GM19438 (cell line): ENCODE data around the gene LRRC27.
A peak's percentile ranks its signal among the peaks of the same experiment; 100 is the strongest.
"Not testable (repeated sequence)": the region's sequence is repeated elsewhere in the genome, so short reads cannot be mapped to it uniquely, and the experiment has no call there.

ENCODE experiments used
- ATAC-seq: cut with Tn5 transposase; IDR thresholded peaks from one replicate; pipeline ENCODE4 v1.9.1; 2021; ENCODE audit warnings: low read depth; ENCODE audit not compliant: unreplicated experiment

The LRRC27 gene

GRCh38 chr10:132331601-132332432, at the start of gene LRRC27:
TSS of gene LRRC27 (plus strand) at chr10:132332193. CDS start at chr10:132333525, 1,332 bp downstream.
- peak; percentile 76 for ATAC-seq

GRCh38 chr10:132282667-132283603, 49.1 kb upstream of the LRRC27 start:
- ATAC-seq = no peak

GRCh38 chr10:132283604-132284382, 48.2 kb upstream of the LRRC27 start:
- no peak for ATAC-seq

GRCh38 chr10:132289439-132289838, 42.6 kb upstream of the LRRC27 start:
- ATAC-seq = no peak

GRCh38 chr10:132290631-132291030, 41.4 kb upstream of the LRRC27 start:
- ATAC-seq = no peak

- ATAC-seq = no peak
Measured at GRCh38 chr10:132291826-132292225, 40.2 kb upstream of the LRRC27 start.

- no peak for ATAC-seq
Measured at GRCh38 chr10:132292287-132293200, 39.4 kb upstream of the LRRC27 start.

GRCh38 chr10:132293201-132293812, 38.7 kb upstream of the LRRC27 start:
- no peak for ATAC-seq

- no peak for ATAC-seq
Measured at GRCh38 chr10:132293813-132294520, 38.0 kb upstream of the LRRC27 start.

- ATAC-seq = no peak
Measured at GRCh38 chr10:132294561-132295318, 37.3 kb upstream of the LRRC27 start.

- ATAC-seq = not testable (repeated sequence)
Measured at GRCh38 chr10:132295481-132295880, 36.5 kb upstream of the LRRC27 start.

- ATAC-seq = no peak
Measured at GRCh38 chr10:132296666-132297443, 35.1 kb upstream of the LRRC27 start.

- ATAC-seq = no peak
Measured at GRCh38 chr10:132297526-132297925, 34.5 kb upstream of the LRRC27 start.

- ATAC-seq = no peak
Measured at GRCh38 chr10:132298038-132298881, 33.7 kb upstream of the LRRC27 start.

GRCh38 chr10:132299371-132300336, 32.3 kb upstream of the LRRC27 start:
- ATAC-seq = no peak
